GM12801 (cell line): ENCODE data around the gene RTN4R.

Source experiments
- CTCF ChIP-seq: IDR thresholded peaks from one replicate; pipeline ENCODE4 v1.5.1; 2011; ENCODE audit warnings: control low read depth; ENCODE audit not compliant: insufficient read length; ENCODE audit errors: extremely low read depth

RTN4R gene

GRCh38 chr22:20214853-20215252 lies 53.3 kb downstream of the RTN4R start:
- TF ChIP-seq CTCF: no peak

GRCh38 chr22:20213833-20214708 lies 54.0 kb downstream of the RTN4R start:
- TF ChIP-seq CTCF: no peak

GRCh38 chr22:20212754-20213699 lies 55.1 kb downstream of the RTN4R start:
- TF ChIP-seq CTCF: no peak

GRCh38 chr22:20211997-20212753 lies 55.9 kb downstream of the RTN4R start:
- no peak for TF ChIP-seq CTCF

GRCh38 chr22:20211409-20211996 lies 56.6 kb downstream of the RTN4R start:
- no peak for TF ChIP-seq CTCF

- TF ChIP-seq CTCF: no peak
Measured at GRCh38 chr22:20210473-20211059, 57.6 kb downstream of the RTN4R start.
